Right lobe of liver (tissue), 4 donors: ENCODE data around the gene PTPRN2.

Experiments used
- POLR2A ChIP-seq: fragments of 450-650 bp; IDR thresholded peaks from one replicate; pipeline ENCODE4 v1.6.1; 2017; ENCODE audit warnings: antibody characterized with exemption, mild to moderate bottlenecking
- TF ChIP-seq, protein P1 (sequence below), 4 donors: fragments of 200-600 bp in 3 of 4; fragments of 450-650 bp in 1 of 4; IDR thresholded peaks; one replicate each; pipeline versions ENCODE4 v1.5.1 to v1.8.0; 2016 to 2022; ENCODE audit warnings: antibody characterized with exemption in 4 of 4, mild to moderate bottlenecking in 2 of 4
- donor health status: DM: no; HTN: no; CAD: no.
- donor health status: DM: no; HTN: no; CAD: no.
- donor health status: DM: no; HTN: yes; CAD: no.

DNA sequence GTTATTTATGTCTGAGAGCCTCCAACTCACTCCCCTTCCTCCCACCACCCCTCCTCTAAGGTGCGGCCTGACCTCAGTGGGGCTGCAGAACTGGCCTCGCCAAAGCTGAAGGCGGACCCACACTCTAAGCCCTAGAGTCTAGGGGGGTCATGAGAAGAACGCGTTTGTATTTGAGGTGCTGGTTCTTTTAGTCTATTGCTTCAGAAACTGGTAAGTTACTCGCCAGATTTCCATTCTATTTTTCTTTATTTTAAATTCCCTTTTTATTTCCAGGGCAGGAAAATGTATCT, 893.3 kb downstream of the PTPRN2 start:
- TF ChIP-seq, protein P1, sequence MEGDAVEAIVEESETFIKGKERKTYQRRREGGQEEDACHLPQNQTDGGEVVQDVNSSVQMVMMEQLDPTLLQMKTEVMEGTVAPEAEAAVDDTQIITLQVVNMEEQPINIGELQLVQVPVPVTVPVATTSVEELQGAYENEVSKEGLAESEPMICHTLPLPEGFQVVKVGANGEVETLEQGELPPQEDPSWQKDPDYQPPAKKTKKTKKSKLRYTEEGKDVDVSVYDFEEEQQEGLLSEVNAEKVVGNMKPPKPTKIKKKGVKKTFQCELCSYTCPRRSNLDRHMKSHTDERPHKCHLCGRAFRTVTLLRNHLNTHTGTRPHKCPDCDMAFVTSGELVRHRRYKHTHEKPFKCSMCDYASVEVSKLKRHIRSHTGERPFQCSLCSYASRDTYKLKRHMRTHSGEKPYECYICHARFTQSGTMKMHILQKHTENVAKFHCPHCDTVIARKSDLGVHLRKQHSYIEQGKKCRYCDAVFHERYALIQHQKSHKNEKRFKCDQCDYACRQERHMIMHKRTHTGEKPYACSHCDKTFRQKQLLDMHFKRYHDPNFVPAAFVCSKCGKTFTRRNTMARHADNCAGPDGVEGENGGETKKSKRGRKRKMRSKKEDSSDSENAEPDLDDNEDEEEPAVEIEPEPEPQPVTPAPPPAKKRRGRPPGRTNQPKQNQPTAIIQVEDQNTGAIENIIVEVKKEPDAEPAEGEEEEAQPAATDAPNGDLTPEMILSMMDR (IDR thresholded peaks at IDR 0.05): no peak
- no peak for TF ChIP-seq POLR2A
